CD4-positive, alpha-beta T cell treated with Interleukin-21 for 1 hour (primary cell): ENCODE data around the gene KCNK7.

Experiments
- DNase-seq: peaks from one replicate; pipeline ENCODE4 v3.0.0-alpha.2; 2020

Gene KCNK7

DNA sequence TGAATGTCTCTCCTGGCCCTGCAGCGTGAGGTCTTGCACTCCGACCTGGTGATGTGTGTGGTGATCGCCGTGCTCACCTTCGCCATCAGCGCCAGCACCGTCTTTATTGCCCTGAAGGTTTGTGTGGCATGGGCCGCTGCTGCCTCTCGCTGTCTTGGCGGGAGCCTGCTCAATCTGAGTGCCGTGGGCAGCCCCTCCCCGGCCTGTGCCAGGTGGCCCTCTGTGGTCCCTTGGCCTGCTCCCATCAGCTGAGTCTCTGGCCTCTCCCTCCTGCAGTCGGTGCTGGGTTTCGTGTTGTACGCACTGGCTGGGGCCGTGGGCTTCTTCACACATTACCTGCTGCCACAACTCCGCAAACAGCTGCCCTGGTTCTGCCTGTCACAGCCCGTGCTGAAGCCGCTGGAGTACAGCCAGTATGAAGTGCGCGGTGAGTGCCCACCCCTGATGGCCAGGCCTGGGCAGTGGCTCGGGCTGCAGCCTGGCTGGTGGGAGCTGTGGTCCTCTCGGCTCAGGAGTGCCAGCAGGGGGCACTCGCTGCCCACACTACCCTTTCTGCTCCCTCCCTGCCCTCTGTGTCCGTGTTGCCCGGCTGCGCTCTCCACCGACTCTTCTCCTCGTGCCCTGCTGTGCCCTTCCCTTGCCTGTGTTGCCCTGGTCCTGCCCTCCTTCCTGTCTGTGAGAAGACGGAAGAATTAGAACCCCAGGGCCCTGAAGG lies 30.2 kb upstream of the KCNK7 start:
- DNase-seq, result peak; percentile 64

- DNase-seq, result no peak
Observed at GRCh38 chr11:65624931-65625627, 29.5 kb upstream of the KCNK7 start.

GRCh38 chr11:65623852-65624616 lies 28.4 kb upstream of the KCNK7 start:
- no peak for DNase-seq

GRCh38 chr11:65623177-65623576 lies 27.6 kb upstream of the KCNK7 start:
- DNase-seq, result no peak

DNA sequence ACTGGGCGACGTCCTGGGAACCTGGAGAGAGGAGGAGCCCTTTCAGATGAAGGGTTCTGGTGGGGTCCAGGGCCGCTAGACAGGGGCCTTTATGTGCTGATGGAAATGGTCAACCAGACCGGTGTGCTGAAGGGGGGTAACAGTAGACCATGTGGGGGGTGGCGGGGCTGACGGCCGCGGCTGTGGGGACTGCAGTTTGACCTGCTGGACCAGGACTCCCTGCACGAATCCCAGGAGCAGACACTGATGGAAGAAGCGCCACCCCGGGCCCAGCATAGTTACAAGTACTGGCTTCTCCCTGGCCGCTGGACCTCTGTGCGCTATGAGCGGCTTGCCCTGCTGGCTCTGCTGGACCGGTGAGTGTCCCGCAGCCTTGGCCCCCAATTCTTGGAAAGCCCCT lies 26.4 kb upstream of the KCNK7 start:
- DNase-seq, result no peak

GRCh38 chr11:65621460-65621859 lies 25.9 kb upstream of the KCNK7 start:
- DNase-seq, result no peak

DNA sequence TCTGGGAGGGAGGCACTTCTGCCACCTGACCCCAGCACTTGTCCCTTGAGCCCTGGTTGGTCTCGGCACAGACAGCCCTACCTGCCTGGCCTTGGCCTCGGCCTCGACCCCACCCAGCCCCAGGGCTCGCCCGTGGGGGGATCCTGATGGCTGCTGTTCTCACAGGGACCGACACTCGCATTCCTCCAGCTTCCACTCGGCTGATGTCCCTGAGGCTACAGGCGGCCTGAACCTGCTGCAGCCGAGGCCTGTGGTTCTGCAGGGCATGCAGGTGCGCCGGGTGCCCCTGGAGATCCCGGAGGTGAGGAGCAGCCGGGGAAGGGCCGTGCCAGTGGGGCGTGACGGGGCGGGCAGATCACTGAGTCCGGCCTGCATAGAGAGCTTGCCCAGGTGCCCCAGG lies 25.1 kb upstream of the KCNK7 start:
- no peak for DNase-seq

GRCh38 chr11:65619281-65619928 lies 23.8 kb upstream of the KCNK7 start:
- DNase-seq, result no peak

- no peak for DNase-seq
Observed at GRCh38 chr11:65618763-65619162, 23.2 kb upstream of the KCNK7 start.

DNA sequence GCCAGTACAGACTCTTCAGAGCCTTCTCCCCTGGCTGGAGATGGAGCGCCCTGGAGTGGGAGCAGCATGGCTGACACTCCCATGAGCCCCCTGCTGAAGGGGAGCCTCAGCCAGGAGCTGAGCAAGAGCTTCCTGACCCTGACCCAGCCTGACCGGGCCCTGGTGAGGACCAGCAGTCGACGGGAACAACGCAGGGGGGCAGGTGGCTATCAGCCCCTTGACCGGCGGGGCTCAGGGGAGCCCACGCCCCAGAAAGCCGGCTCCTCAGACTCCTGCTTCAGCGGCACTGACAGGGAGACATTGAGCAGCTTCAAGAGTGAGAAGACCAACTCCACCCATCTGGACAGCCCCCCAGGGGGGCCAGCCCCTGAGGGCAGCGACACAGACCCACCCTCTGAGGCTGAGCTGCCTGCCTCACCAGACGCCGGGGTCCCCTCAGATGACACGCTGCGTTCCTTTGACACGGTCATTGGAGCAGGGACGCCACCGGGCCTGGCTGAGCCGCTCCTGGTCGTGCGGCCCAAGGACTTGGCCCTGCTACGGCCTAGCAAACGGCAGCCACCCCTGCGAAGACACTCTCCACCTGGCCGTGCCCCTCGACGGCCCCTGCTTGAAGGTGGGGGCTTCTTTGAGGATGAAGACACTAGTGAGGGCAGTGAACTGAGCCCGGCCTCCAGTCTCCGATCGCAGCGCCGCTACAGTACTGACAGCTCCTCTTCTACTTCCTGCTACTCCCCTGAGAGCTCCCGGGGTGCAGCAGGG lies 22.6 kb upstream of the KCNK7 start:
- no peak for DNase-seq

DNA sequence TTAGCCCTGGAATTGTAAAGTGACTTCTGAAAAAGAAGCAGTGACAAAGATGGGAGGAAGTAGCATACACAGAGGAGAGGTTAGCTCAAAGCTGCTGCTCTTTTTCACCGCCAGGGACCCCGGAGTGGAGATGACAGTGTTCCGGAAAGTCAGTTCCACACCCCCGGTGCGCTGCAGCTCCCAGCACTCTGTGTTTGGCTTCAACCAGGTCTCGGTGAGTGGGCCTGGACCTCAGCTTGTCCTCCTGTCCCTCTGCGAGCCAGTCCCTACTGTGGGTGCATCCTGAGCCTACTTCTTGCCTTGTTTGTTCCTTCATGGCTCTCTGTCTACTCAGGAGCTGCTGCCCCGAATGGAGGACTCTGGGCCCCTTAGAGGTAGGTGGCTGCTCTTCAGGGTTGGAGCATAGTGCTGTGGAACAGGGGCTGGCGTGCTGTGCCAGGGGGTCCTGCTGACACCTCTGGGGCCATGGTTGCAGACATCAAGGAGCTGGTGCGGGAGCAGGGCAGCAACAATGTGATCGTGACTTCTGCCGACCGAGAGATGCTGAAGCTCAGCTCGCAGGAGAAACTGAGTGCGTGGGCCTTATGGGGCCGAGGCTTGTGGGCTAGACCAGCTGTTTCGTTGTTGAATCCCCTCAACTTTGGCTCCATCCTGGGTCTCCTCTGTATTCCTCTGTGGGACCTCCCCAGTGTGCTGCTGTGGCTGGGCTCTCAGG lies 21.7 kb upstream of the KCNK7 start:
- no peak for DNase-seq

GRCh38 chr11:65616575-65617001 lies 21.0 kb upstream of the KCNK7 start:
- no peak for DNase-seq

- no peak for DNase-seq
Observed at GRCh38 chr11:65615950-65616574, 20.5 kb upstream of the KCNK7 start.

DNA sequence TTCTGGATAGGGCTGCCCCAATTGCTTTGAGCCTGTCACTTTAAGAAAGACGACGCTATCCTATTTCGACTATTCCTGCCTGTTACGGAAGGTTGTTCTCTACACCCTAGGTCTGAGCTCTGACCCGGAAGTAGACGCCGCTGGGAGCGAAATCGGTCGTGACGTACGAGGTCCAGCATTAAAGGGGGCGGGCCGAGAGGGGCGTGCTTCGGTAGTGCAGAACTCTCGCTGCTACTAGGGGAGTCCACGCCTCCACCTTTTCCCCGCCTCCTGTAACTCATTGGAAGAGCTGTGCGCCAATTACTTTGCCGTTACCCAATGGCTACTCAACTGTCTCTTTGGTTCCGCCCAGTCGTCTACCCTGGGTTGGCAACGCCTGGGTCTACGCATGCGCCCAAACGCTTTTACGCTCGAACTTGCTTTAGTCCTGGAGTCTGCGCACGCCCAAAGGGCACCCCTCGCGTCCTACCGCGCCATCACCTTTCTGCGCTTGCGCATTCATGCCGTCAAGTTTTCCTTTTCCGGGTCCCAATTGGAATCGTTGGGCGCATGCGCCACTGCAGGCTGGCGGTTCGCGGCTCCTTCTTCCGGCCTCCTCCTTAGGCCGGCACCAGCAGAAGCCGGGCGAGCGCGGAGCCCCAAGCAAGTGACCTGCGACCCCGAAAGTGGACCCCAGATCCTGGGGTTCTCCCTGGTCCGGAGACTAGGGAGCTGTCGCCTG lies 19.8 kb upstream of the KCNK7 start, which contains the start of gene PCNX3:
Gene PCNX3, plus strand, starts transcription at position 548 of the 721 bp plus-strand sequence. CDS start 536 bp downstream, outside the sequence.
- DNase-seq, result peak; percentile 100

GRCh38 chr11:65613091-65613928 lies 17.7 kb upstream of the KCNK7 start:
- DNase-seq, result no peak

DNA sequence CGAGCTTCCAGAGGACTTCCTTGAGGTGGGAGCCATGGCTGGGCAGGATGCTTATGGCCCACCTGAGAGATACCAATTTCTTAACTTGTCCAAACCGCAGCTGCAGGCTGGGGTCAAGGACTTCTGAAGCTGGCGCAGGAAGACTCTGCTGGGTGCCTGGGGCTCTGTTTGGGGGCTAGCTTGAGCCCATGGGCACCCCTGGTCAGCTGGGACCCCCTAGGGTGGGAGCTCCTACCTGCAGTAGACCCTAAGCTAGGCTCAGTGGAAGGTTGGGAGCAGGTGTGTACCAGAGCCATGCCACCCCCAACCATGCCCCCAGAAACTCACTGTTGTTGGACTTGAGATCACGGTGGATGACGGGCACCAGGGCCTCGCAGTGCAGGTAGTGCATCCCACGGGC lies 17.1 kb upstream of the KCNK7 start:
- no peak for DNase-seq

DNA sequence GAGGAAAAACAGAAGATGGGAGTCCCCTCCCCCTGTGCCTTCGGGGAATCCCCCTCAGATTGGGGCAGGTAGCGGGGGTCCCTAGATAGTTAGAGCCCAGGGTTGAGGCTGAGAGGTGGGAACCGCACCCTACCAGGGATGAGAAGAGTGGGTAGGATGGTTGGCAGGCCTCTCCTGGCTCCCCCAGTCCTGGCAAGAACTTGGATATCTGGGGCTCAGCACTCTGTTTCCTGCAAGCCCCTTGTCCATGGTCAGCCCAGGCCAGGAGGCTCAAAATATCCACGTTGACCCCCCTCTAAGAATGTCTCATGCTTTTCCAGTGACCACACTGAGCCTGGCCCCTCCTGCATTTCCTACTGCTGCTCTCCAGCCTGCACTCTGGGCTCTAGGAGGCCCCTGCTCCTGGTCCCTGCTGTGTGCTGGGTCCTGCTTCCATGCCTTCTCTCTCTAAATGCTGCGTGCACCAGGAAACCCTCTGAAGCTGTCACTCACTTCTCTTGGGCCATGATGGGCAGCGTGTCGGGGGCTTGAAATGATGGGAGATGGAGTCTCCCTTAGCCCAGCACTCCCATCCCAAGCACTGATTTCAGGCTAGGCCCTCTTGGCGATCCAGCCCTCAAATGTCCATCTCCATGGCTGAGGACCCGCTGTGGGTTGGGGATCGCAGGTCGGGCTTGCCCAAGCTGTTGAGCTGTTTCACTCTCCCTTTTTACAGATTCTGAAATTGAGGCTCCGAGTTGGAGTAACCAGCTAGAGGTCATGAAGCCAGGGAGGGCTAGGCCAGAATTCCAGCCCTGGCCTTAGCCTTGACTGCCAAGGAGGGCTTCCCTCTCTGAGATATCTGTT lies 16.4 kb upstream of the KCNK7 start:
- no peak for DNase-seq

DNA sequence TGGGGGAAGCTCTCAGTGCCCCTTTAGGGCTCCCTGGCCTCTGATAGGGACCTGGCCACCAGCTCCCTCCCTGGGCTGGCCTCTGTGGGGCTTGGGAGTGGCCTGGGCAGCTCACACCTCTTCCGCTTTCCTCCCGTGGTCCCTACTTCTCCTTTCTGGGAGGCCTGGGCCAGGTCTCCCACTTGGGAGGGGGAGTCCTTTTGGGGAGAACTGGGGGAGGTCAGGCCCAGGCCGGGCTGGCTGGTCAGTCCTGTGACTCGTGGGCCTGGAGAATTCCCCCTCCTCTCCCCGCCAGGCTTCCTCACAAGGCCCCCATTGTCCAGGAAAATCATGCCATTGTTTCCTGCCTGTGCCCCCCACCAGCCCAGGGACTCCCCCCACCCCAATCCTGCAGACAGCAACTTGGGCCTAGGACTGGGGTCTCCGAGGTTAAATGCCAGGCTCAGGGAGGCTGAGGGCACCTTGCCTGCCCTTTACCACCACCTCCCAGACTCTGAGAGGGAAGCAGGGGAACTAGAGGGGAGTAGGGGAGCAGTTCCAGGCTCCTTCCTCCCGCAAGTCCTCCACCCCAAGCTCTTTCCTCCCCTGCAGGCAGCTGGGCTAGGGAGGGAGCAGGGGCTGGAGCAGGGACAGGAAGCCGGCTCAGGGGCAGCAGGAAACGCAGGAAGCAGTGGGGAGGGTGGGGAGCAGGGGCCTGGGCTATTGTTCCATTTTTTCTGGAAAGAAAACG lies 15.6 kb upstream of the KCNK7 start:
- DNase-seq, result no peak
